Measurements from ENCODE around the gene GCNT4. TPM values are rescaled to one million over a fixed set of nuclear protein-coding genes. Genes with fewer than 3 reads are reported as not detected.
"Not testable (repeated sequence)": the region's sequence is repeated elsewhere in the genome, so short reads cannot be mapped to it uniquely, and the experiment has no call there.

The GCNT4 gene
- 5.1 and 7.8 TPM in 2 replicates for total RNA-seq (2014; rRNA removed; shearing (Covaris generic))

- Histone ChIP-seq H3K4me3 (peak within 1 kb of the TSS; percentile 96), H3K4me1 (replicated peaks) (peaks cover 63% of the 10 kb centered on the region), H3K27ac (peak within 1 kb of the TSS; percentile 84), H3K27me3 (replicated peaks) (no peaks in the 10 kb centered on the region), H3K9me3 (replicated peaks) (no peaks in the 10 kb centered on the region), H3K36me3 (peaks cover 16% of the 10 kb centered on the region)
- DNase-seq (ENCODE audit: low read depth in 1 of 2, low spot score in 2 of 2): peak; percentile 64 to 75
Measured at GRCh38 chr5:75052192-75053053, at the start of gene GCNT4. GCNT4 (minus strand) TSS chr5:75052558; CDS start chr5:75030037, 22,521 bp downstream.

- H3K27ac ChIP-seq; DNase-seq (ENCODE audit: low read depth in 1 of 2, low spot score in 2 of 2); H3K27me3 ChIP-seq (replicated peaks); H3K4me1 ChIP-seq (replicated peaks); H3K9me3 ChIP-seq (replicated peaks); H3K4me3 ChIP-seq; H3K36me3 ChIP-seq: not testable (repeated sequence)
Measured at GRCh38 chr5:75095956-75096355, 43.6 kb upstream of the GCNT4 start.

GRCh38 chr5:75091597-75091996 is 39.2 kb upstream of the GCNT4 start:
- Histone ChIP-seq H3K4me3 (no peak overlapping the region), H3K36me3 (no peaks in the 10 kb centered on the region), H3K27me3 (replicated peaks) (no peaks in the 10 kb centered on the region; the same call in 1 of the 2 replicates), H3K4me1 (replicated peaks) (no peaks in the 10 kb centered on the region), H3K9me3 (replicated peaks) (no peaks in the 10 kb centered on the region), H3K27ac (no peak overlapping the region)
- DNase-seq (ENCODE audit: low read depth in 1 of 2, low spot score in 2 of 2): no peak

GRCh38 chr5:75089662-75090061 is 37.3 kb upstream of the GCNT4 start:
- Histone ChIP-seq H3K27ac (no peak overlapping the region), H3K27me3 (replicated peaks) (no peaks in the 10 kb centered on the region; the same call in 1 of the 2 replicates), H3K4me1 (replicated peaks) (no peaks in the 10 kb centered on the region), H3K4me3 (no peak overlapping the region), H3K36me3 (no peaks in the 10 kb centered on the region), H3K9me3 (replicated peaks) (no peaks in the 10 kb centered on the region)
- DNase-seq (ENCODE audit: low read depth in 1 of 2, low spot score in 2 of 2): no peak

- Histone ChIP-seq H3K36me3 (no peaks in the 10 kb centered on the region), H3K4me3 (no peak overlapping the region), H3K9me3 (replicated peaks) (no peaks in the 10 kb centered on the region), H3K4me1 (replicated peaks) (no peaks in the 10 kb centered on the region), H3K27ac (no peak overlapping the region), H3K27me3 (replicated peaks) (no peaks in the 10 kb centered on the region; the same call in 1 of the 2 replicates)
- no peak for DNase-seq (ENCODE audit: low read depth in 1 of 2, low spot score in 2 of 2)
Measured at GRCh38 chr5:75089137-75089536, 36.8 kb upstream of the GCNT4 start.

GRCh38 chr5:75088648-75089047 is 36.3 kb upstream of the GCNT4 start:
- Histone ChIP-seq H3K4me1 (replicated peaks) (no peaks in the 10 kb centered on the region), H3K4me3 (no peak overlapping the region), H3K27me3 (replicated peaks) (no peaks in the 10 kb centered on the region; the same call in 1 of the 2 replicates), H3K36me3 (no peaks in the 10 kb centered on the region), H3K9me3 (replicated peaks) (no peaks in the 10 kb centered on the region), H3K27ac (no peak overlapping the region)
- DNase-seq (ENCODE audit: low read depth in 1 of 2, low spot score in 2 of 2): no peak

- Histone ChIP-seq H3K36me3 (no peaks in the 10 kb centered on the region), H3K9me3 (replicated peaks) (no peaks in the 10 kb centered on the region), H3K4me1 (replicated peaks) (no peaks in the 10 kb centered on the region), H3K27me3 (replicated peaks) (no peaks in the 10 kb centered on the region), H3K4me3 (no peak overlapping the region), H3K27ac (no peak overlapping the region)
- DNase-seq (ENCODE audit: low read depth in 1 of 2, low spot score in 2 of 2): no peak
Measured at GRCh38 chr5:75081510-75081909, 29.2 kb upstream of the GCNT4 start.

- H3K4me3 ChIP-seq; H3K9me3 ChIP-seq (replicated peaks); DNase-seq (ENCODE audit: low read depth in 1 of 2, low spot score in 2 of 2); H3K36me3 ChIP-seq; H3K27ac ChIP-seq; H3K27me3 ChIP-seq (replicated peaks); H3K4me1 ChIP-seq (replicated peaks): not testable (repeated sequence)
Measured at GRCh38 chr5:75079346-75079745, 27.0 kb upstream of the GCNT4 start.

GRCh38 chr5:75078027-75078426 is 25.7 kb upstream of the GCNT4 start:
- Histone ChIP-seq H3K27me3 (replicated peaks) (peaks cover 15% of the 10 kb centered on the region), H3K27ac (no peak overlapping the region), H3K4me1 (replicated peaks) (no peaks in the 10 kb centered on the region), H3K9me3 (replicated peaks) (no peaks in the 10 kb centered on the region), H3K4me3 (no peak overlapping the region), H3K36me3 (no peaks in the 10 kb centered on the region)
- DNase-seq (ENCODE audit: low read depth in 1 of 2, low spot score in 2 of 2): no peak

GRCh38 chr5:75072061-75072460 is 19.7 kb upstream of the GCNT4 start:
- H3K4me1 ChIP-seq (replicated peaks): no peaks in the 10 kb centered on the region
- H3K9me3 ChIP-seq (replicated peaks): no peaks in the 10 kb centered on the region
- peaks cover 19% of the 10 kb centered on the region for H3K27me3 ChIP-seq (replicated peaks)
- no peak overlapping the region for H3K4me3 ChIP-seq
- H3K27ac ChIP-seq: no peak overlapping the region
- no peaks in the 10 kb centered on the region for H3K36me3 ChIP-seq
- DNase-seq (ENCODE audit: low read depth in 1 of 2, low spot score in 2 of 2): no peak

- no peak overlapping the region for H3K27ac ChIP-seq
- no peaks in the 10 kb centered on the region for H3K4me1 ChIP-seq (replicated peaks)
- H3K9me3 ChIP-seq (replicated peaks): no peaks in the 10 kb centered on the region
- DNase-seq (ENCODE audit: low read depth in 1 of 2, low spot score in 2 of 2): no peak
- no peak overlapping the region for H3K4me3 ChIP-seq
- H3K27me3 ChIP-seq (replicated peaks): peaks cover 19% of the 10 kb centered on the region
- no peaks in the 10 kb centered on the region for H3K36me3 ChIP-seq
Measured at GRCh38 chr5:75071100-75071499, 18.7 kb upstream of the GCNT4 start.

GRCh38 chr5:75067434-75067833 is 15.1 kb upstream of the GCNT4 start:
- no peak overlapping the region for H3K4me3 ChIP-seq
- H3K36me3 ChIP-seq: no peaks in the 10 kb centered on the region
- no peaks in the 10 kb centered on the region for H3K4me1 ChIP-seq (replicated peaks)
- no peaks in the 10 kb centered on the region for H3K9me3 ChIP-seq (replicated peaks)
- H3K27ac ChIP-seq: no peak overlapping the region
- 0 out of 2 replicates have a peak, but pooled peaks cover 4% of the 10 kb centered on the region for H3K27me3 ChIP-seq (replicated peaks)
- DNase-seq (ENCODE audit: low read depth in 1 of 2, low spot score in 2 of 2): no peak

- Histone ChIP-seq H3K9me3 (replicated peaks) (no peaks in the 10 kb centered on the region), H3K27ac (no peak overlapping the region), H3K36me3 (no peaks in the 10 kb centered on the region), H3K4me1 (replicated peaks) (no peaks in the 10 kb centered on the region), H3K4me3 (no peak overlapping the region), H3K27me3 (replicated peaks) (no peaks in the 10 kb centered on the region)
- DNase-seq (ENCODE audit: low read depth in 1 of 2, low spot score in 2 of 2): no peak
Measured at GRCh38 chr5:75062925-75063531, 10.7 kb upstream of the GCNT4 start.

- H3K9me3 ChIP-seq (replicated peaks): no peaks in the 10 kb centered on the region
- no peaks in the 10 kb centered on the region for H3K36me3 ChIP-seq
- no peak overlapping the region for H3K4me3 ChIP-seq
- H3K27me3 ChIP-seq (replicated peaks): no peaks in the 10 kb centered on the region
- no peak for DNase-seq (ENCODE audit: low read depth in 1 of 2, low spot score in 2 of 2)
- peaks cover 12% of the 10 kb centered on the region for H3K4me1 ChIP-seq (replicated peaks)
- no peak overlapping the region for H3K27ac ChIP-seq
Measured at GRCh38 chr5:75059912-75060545, 7.7 kb upstream of the GCNT4 start.

Measured in SJSA1 (cell line).